GM18858 (cell line): ENCODE data around the gene CHRNB2.

Experiments used
- ATAC-seq: cut with Tn5 transposase; IDR thresholded peaks from one replicate; pipeline ENCODE4 v1.9.1; 2021; ENCODE audit not compliant: unreplicated experiment

The CHRNB2 gene

GRCh38 chr1:154578058-154578418, 10.5 kb downstream of the CHRNB2 start:
- ATAC-seq: no peak

DNA sequence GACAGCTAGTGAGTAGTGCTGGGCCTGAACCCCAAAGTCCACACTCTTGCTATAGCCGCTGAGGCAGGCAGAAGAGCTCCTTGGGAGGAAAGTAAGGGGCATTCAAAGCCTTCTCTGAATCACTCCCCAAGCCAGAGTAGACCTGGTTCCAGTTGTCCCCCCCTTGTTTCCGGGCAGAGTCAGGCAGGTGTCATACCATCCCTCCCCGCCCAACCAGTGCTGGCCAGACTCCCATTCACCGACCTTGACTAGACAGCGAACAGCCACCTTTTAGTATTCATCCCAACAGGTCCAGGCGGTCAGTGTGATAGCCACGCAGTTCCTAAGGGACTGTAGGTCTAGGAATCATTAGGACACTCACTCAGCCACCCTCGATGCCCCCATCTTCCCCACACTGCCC, 11.8 kb downstream of the CHRNB2 start:
- no peak for ATAC-seq

DNA sequence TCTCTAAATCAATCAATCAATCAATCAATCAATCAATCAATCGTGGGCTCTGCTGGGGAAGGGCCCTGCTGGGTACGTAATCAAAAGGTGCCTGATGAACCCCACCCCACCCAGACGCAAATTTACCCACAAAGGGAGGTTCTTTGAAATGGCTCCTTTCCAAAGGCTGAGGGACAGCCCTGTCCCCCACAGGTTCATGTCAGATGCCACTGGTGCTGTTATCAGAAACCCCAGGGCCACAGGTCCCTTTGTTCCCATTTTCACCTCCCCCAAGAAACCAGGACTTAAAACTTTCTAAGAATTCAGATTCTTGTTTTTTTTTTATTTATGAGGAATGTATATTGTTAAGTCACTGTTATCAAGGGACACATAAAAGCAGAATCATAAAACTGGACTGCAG, 14.2 kb downstream of the CHRNB2 start:
- ATAC-seq: no peak

- no peak for ATAC-seq
Observed at GRCh38 chr1:154582885-154583284, 15.3 kb downstream of the CHRNB2 start.

DNA sequence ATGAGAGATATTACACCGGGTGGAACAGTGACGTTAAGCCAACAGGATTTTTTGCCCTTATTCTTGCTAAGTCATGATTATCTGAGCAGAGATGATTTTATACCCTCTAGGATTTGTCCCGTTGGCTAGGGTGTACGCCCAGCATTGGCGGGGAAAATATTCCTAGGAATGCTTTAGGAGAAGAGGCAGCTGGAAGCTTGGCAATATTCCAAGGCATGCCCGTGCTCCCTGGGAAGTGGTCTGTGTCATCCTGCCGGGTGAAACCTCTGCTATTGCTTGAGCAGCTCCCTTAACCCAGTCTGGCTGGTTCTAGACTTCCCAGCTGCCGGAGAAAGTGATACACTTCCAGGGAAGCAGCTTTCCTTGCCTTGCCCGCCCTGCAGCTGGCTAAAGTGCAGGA, 16.2 kb downstream of the CHRNB2 start:
- ATAC-seq: no peak

DNA sequence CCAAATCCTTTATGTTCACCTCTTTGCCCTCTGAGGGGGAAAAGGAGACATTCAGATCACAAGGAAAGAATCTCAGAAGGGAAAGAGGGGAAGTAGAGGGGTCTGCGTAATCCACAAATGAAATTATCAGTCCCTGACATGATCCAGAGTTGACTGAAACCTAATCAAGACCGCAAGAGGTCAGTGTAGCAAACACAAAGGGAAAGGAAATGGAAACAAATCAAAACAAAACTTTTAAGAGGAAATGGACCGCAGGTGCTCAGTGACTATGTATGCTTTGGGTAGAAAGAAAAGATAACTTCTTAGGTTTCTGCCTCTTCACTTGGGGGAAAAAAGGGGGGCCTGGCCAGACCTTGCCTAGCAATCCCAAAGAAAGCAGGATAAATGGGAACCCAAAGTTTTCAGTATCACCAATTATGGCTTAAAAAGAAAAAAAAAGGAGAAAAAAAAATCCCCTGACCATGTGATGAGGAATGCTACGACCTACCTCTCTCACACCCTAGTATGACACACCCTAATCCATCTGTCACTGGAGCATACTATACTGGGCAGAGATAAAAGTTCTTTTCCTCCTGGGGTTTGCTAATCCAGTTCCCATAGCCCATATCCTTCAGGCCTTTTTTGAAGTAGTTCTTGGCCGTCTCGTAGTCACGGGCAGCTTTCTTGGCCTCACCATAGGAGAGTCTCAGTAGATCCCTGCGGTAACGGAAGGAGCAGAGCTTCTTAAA, 16.9 kb downstream of the CHRNB2 start:
- no peak for ATAC-seq

GRCh38 chr1:154586231-154586630, 18.7 kb downstream of the CHRNB2 start:
- no peak for ATAC-seq

GRCh38 chr1:154586641-154587040, 19.1 kb downstream of the CHRNB2 start:
- no peak for ATAC-seq

DNA sequence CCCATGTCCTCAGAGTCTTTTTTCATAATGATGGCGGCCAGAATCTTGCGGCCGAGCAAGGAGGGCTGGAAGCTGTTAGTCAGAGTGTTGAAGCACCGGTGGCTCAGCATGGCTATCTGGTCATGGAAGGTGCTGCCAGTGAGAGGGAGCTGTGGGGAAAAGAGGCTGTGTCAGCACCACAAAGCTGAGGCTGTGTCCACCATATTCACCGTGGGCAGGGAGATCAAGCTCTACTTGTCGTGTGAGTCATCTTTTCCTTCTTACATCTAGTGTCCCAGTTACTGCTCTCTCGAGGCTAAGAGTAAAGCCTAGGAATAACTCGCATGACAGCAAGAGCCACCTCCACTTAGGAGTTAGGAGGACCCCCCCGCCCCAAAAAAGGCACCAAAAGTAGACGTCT, 22.2 kb downstream of the CHRNB2 start:
- ATAC-seq: no peak

- no peak for ATAC-seq
Observed at GRCh38 chr1:154590756-154591155, 23.2 kb downstream of the CHRNB2 start.

GRCh38 chr1:154591206-154591605, 23.6 kb downstream of the CHRNB2 start:
- no peak for ATAC-seq

- ATAC-seq: no peak
Observed at GRCh38 chr1:154593390-154593789, 25.8 kb downstream of the CHRNB2 start.

DNA sequence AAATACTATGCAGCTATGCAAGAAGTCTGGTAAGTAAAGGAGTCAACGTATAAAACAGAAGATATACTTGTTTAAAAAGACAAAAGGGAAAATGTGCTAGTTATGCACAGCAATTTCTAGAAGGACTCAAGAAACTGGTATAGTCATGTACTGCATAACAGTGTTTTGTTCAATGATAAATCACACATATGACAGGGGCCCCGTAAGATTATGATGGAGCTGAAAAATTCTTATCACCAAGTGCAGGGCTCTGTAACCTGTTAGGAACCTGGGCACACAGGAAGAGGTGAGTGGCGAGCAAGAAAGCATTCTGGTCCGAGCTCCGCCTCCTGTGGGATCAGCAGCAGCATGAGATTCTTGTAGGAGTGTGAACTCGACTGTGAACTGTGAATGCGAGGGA, 27.2 kb downstream of the CHRNB2 start:
- no peak for ATAC-seq

- ATAC-seq: no peak
Observed at GRCh38 chr1:154595621-154596020, 28.0 kb downstream of the CHRNB2 start.

DNA sequence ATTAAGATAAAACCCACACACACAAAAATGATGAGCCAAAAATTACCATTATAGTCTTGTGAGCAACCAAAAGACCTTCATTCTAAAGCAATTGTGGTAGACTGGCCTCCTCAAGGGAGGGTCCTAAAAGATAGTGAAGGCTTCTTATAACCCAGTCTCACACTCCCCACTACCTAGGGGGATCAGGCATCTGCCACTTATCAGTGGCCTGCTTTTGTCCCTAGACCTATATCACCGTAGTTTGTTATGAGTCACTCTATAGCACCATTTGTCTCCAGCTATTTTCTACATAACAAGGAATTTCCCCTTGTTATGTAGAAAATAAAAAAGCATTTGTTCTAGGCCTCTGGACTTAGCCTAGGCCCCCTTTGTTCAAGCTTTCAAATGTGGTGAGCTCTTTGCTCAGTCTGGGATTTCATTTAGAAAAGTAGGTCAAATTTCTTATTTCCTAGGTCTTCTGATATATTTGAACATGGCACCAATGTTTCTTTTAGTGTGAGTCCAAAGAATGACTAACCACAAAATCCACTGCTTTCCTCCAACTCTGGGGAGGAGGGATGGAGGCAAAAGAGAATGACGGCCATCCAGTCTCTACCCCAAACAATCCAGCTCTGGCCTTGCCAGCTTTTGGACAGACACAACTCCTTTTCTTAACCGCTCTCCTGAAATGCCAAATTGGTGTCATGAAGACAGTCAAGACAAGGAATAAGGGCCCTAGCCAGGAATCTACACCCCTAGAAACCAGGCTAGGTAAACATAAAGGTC, 31.5 kb downstream of the CHRNB2 start:
- ATAC-seq: no peak

DNA sequence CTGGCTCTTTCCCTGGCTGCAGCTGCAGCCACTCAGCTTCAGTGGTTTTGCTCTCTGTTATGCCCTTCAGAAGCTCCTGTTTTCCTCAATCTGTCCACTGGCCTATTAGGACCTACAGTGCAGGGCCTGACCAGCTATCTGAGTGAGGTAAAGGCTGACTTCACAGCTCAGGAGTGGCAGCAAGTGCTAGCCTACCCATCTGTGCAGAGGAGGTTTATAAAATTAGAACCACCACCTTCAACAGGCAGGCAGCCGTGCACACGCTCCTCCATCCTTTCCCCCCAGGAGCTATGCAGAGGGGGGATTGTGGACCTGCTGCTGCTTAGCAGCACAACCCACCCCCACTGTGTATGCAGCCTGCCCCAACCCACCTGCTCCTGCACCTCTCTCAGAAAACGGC, 32.1 kb downstream of the CHRNB2 start:
- no peak for ATAC-seq

GRCh38 chr1:154603317-154603716, 35.7 kb downstream of the CHRNB2 start:
- ATAC-seq: no peak

- ATAC-seq: no peak
Observed at GRCh38 chr1:154605534-154605933, 38.0 kb downstream of the CHRNB2 start.

DNA sequence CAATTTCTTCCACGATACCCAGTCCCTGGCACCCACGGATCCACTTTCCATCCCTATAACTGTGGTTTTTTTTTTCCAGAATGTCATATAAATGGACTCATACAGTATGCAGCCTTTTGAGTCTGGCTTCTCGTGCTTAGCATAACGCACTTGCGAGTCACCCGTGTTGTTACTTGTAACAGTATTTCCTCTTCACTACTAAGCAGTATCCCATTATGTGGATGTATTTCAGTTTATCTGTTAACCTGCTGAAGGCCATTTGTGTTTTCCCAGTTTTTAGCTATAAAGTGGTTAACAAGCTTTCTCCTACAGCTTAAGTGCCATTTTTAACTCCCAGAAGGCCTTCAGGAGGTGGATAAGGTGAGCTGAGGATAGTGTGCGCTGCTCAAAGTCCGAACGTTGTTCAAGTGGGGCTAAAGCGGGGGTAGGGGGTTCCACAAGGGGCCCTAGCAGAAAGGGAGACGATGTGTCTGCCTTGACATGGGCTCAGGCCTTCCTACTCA, 39.6 kb downstream of the CHRNB2 start:
- no peak for ATAC-seq

GRCh38 chr1:154607609-154608396, 40.2 kb downstream of the CHRNB2 start, which contains the start of gene ADAR:
TSS of gene ADAR (minus strand) at chr1:154608186. CDS start at chr1:154608006, 180 bp downstream.
- peak; percentile 50 for ATAC-seq
